Ishikawa (cell line): ENCODE measurements around the gene VWDE.

Experiments used
- CEBPB ChIP-seq: IDR thresholded peaks from 2 replicates; pipeline ENCODE4 v1.6.1; 2012
- CREB1 ChIP-seq: IDR thresholded peaks from 2 replicates; pipeline ENCODE4 v1.6.1; 2012; ENCODE audit warnings: low read depth
- EP300 ChIP-seq: IDR thresholded peaks from 2 replicates; pipeline ENCODE4 v1.6.1; 2012; ENCODE audit warnings: borderline replicate concordance
- FOXM1 ChIP-seq: IDR thresholded peaks from 2 replicates; pipeline ENCODE4 v1.6.1; 2012; ENCODE audit warnings: low read depth, borderline replicate concordance
- NFIC ChIP-seq: IDR thresholded peaks from 2 replicates; pipeline ENCODE4 v1.6.1; 2012
- RAD21 ChIP-seq: IDR thresholded peaks from 2 replicates; pipeline ENCODE4 v1.6.1; 2012; ENCODE audit warnings: low read depth
- TAF1 ChIP-seq: IDR thresholded peaks from 2 replicates; pipeline ENCODE4 v1.6.1; 2012; ENCODE audit warnings: low read depth, mild to moderate bottlenecking
- TEAD4 ChIP-seq: IDR thresholded peaks from 2 replicates; pipeline ENCODE4 v1.6.1; 2012
- ZBTB7A ChIP-seq: IDR thresholded peaks from 2 replicates; pipeline ENCODE4 v1.6.1; 2012; ENCODE audit warnings: low read depth
- TF ChIP-seq, protein P1 (sequence below): IDR thresholded peaks from 2 replicates; pipeline ENCODE4 v1.6.1; 2012
- TF ChIP-seq, protein P2 (sequence below): IDR thresholded peaks from 2 replicates; pipeline ENCODE4 v1.6.1; 2012
- TF ChIP-seq, protein P3 (sequence below): IDR thresholded peaks from 2 replicates; pipeline ENCODE4 v1.6.1; 2012; ENCODE audit warnings: low read depth, mild to moderate bottlenecking

DNA sequence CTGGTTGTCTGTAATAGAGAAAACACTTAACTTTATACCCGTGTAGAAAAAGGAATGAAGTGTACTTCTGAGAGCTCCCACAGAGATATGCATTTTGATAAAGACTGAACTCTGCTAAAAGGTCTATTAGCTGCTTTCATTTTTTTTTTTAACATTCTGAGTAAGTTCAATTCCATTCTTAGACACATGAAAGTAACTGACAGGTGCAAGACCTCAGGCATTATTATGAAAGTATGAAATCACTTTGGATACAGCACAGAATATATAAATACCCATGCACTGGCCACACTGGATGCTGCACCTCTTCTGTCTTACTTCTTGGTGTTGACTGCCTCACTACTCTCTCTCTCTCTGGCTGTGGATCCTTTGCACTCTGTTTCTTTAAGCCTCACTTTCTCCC, 46.2 kb downstream of the VWDE start:
- TF ChIP-seq CEBPB (no peak), RAD21 (no peak), TEAD4 (no peak), CREB1 (no peak), TAF1 (no peak), EP300 (no peak), FOXM1 (no peak), NFIC (no peak), ZBTB7A (no peak)
- TF ChIP-seq, protein P1, sequence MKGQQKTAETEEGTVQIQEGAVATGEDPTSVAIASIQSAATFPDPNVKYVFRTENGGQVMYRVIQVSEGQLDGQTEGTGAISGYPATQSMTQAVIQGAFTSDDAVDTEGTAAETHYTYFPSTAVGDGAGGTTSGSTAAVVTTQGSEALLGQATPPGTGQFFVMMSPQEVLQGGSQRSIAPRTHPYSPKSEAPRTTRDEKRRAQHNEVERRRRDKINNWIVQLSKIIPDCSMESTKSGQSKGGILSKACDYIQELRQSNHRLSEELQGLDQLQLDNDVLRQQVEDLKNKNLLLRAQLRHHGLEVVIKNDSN: no peak
- TF ChIP-seq, protein P2, sequence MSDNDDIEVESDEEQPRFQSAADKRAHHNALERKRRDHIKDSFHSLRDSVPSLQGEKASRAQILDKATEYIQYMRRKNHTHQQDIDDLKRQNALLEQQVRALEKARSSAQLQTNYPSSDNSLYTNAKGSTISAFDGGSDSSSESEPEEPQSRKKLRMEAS: no peak
- TF ChIP-seq, protein P3, sequence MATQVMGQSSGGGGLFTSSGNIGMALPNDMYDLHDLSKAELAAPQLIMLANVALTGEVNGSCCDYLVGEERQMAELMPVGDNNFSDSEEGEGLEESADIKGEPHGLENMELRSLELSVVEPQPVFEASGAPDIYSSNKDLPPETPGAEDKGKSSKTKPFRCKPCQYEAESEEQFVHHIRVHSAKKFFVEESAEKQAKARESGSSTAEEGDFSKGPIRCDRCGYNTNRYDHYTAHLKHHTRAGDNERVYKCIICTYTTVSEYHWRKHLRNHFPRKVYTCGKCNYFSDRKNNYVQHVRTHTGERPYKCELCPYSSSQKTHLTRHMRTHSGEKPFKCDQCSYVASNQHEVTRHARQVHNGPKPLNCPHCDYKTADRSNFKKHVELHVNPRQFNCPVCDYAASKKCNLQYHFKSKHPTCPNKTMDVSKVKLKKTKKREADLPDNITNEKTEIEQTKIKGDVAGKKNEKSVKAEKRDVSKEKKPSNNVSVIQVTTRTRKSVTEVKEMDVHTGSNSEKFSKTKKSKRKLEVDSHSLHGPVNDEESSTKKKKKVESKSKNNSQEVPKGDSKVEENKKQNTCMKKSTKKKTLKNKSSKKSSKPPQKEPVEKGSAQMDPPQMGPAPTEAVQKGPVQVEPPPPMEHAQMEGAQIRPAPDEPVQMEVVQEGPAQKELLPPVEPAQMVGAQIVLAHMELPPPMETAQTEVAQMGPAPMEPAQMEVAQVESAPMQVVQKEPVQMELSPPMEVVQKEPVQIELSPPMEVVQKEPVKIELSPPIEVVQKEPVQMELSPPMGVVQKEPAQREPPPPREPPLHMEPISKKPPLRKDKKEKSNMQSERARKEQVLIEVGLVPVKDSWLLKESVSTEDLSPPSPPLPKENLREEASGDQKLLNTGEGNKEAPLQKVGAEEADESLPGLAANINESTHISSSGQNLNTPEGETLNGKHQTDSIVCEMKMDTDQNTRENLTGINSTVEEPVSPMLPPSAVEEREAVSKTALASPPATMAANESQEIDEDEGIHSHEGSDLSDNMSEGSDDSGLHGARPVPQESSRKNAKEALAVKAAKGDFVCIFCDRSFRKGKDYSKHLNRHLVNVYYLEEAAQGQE: no peak
